Karpas-422 (cell line): ENCODE data around the gene ACTN4. TPM values are rescaled to one million over a fixed set of nuclear protein-coding genes. Genes with fewer than 3 reads are reported as not detected.

Experiments
- DNase-seq: peaks from one replicate; pipeline ENCODE4 v3.0.0-alpha.2; 2015
- H2AFZ ChIP-seq: fragments of 200-600 bp; sonication (generic); 2 replicates; pipeline ENCODE4 v1.6.1; 2014; ENCODE audit warnings: antibody characterized with exemption, low read length, mixed read lengths
- H3K27ac ChIP-seq: fragments of 200-600 bp; sonication (generic); 2 replicates; pipeline ENCODE4 v1.5.1; 2014; ENCODE audit warnings: mild to moderate bottlenecking, low read length, moderate library complexity
- H3K27me3 ChIP-seq: fragments of 200-600 bp; sonication (generic); 2 replicates; pipeline ENCODE4 v1.6.1; 2014; ENCODE audit warnings: low read length, mixed read lengths
- H3K36me3 ChIP-seq: fragments of 200-600 bp; sonication (generic); 2 replicates; pipeline ENCODE4 v1.6.1; 2014; ENCODE audit warnings: low read length, mixed read lengths; ENCODE audit not compliant: insufficient read depth
- H3K4me1 ChIP-seq: fragments of 200-600 bp; sonication (generic); 2 replicates; pipeline ENCODE4 v1.6.1; 2014; ENCODE audit warnings: mild to moderate bottlenecking, low read length, mixed read lengths
- H3K4me2 ChIP-seq: fragments of 200-600 bp; sonication (generic); 2 replicates; pipeline ENCODE4 v1.6.1; 2014; ENCODE audit warnings: low read length, low read depth, mild to moderate bottlenecking; ENCODE audit not compliant: poor library complexity, severe bottlenecking
- H3K4me3 ChIP-seq: fragments of 200-600 bp; sonication (generic); 2 replicates; pipeline ENCODE4 v1.5.1; 2014; ENCODE audit warnings: mild to moderate bottlenecking, antibody characterized with exemption, low read length, mixed read lengths
- H3K79me2 ChIP-seq: fragments of 200-600 bp; sonication (generic); 2 replicates; pipeline ENCODE4 v1.6.1; 2014; ENCODE audit warnings: mild to moderate bottlenecking, low read length, mixed read lengths
- H3K9ac ChIP-seq: fragments of 200-600 bp; sonication (generic); 2 replicates; pipeline ENCODE4 v1.6.0; 2014; ENCODE audit warnings: low read length
- H3K9me2 ChIP-seq: fragments of 200-600 bp; sonication (generic), shearing (Covaris generic); replicated peaks from 2 replicates; pipeline ENCODE4 v1.6.0; 2014; ENCODE audit warnings: mild to moderate bottlenecking, low read length, moderate library complexity; ENCODE audit not compliant: insufficient read depth
- H3K9me3 ChIP-seq: fragments of 300-700, 200-600 bp; sonication (generic); 2 replicates; pipeline ENCODE4 v1.6.1; 2014; ENCODE audit warnings: low read length, mixed read lengths
- H4K20me1 ChIP-seq: fragments of 200-600 bp; sonication (generic); 2 replicates; pipeline ENCODE4 v1.6.1; 2014; ENCODE audit warnings: mild to moderate bottlenecking, antibody characterized with exemption, low read length, low read depth; ENCODE audit not compliant: insufficient read depth
- total RNA-seq: library from RNA; depleted of rRNA; stranded (reverse); fragments of >200 nt; shearing (Covaris generic); gene quantifications from 2 replicates; pipeline ENCODE4 v1.2.3, GENCODE V29; 2014; ENCODE audit warnings: low replicate concordance

ACTN4 gene
- total RNA-seq, 1 experiment from 2014 or later: 54.6 TPM

GRCh38 chr19:38734426-38735256 is 87.2 kb downstream of the ACTN4 start:
- Histone ChIP-seq H3K4me2 (no peak overlapping the region), H3K9me2 (no peaks in the 10 kb centered on the region), H3K27me3 (no peaks in the 10 kb centered on the region), H3K9ac (no peak overlapping the region), H4K20me1 (no peaks in the 10 kb centered on the region), H3K79me2 (no peaks in the 10 kb centered on the region), H3K36me3 (peaks cover 10% of the 10 kb centered on the region), H2AFZ (no peak overlapping the region), H3K27ac (peak overlapping the region; percentile 19; the same call in 1 of the 2 replicates), H3K4me3 (no peak overlapping the region), H3K9me3 (no peaks in the 10 kb centered on the region), H3K4me1 (no peaks in the 10 kb centered on the region; the same call in 1 of the 2 replicates)
- DNase-seq: peak; percentile 56

- no peaks in the 10 kb centered on the region for H3K27me3 ChIP-seq
- DNase-seq: no peak
- no peaks in the 10 kb centered on the region for H3K9me2 ChIP-seq
- no peaks in the 10 kb centered on the region; the same call in 1 of the 2 replicates for H3K4me1 ChIP-seq
- no peak overlapping the region for H3K4me2 ChIP-seq
- H3K4me3 ChIP-seq: no peak overlapping the region
- no peak overlapping the region for H3K9ac ChIP-seq
- no peaks in the 10 kb centered on the region for H4K20me1 ChIP-seq
- H3K79me2 ChIP-seq: no peaks in the 10 kb centered on the region
- H2AFZ ChIP-seq: no peak overlapping the region
- peaks cover 8% of the 10 kb centered on the region for H3K36me3 ChIP-seq
- no peaks in the 10 kb centered on the region for H3K9me3 ChIP-seq
- H3K27ac ChIP-seq: no peak overlapping the region
These were observed 87.8 kb downstream of the ACTN4 start for GRCh38 chr19:38735257-38735686.

GRCh38 chr19:38736036-38736412 is 88.6 kb downstream of the ACTN4 start:
- DNase-seq: no peak
- no peaks in the 10 kb centered on the region for H3K27me3 ChIP-seq
- no peak overlapping the region for H2AFZ ChIP-seq
- H4K20me1 ChIP-seq: no peaks in the 10 kb centered on the region
- H3K9me2 ChIP-seq: no peaks in the 10 kb centered on the region
- H3K27ac ChIP-seq: no peak overlapping the region
- H3K4me3 ChIP-seq: no peak overlapping the region
- H3K79me2 ChIP-seq: no peaks in the 10 kb centered on the region
- H3K9ac ChIP-seq: no peak overlapping the region
- H3K9me3 ChIP-seq: no peaks in the 10 kb centered on the region
- 0 out of 2 replicates have a peak, but pooled peaks cover under 1% of the 10 kb centered on the region for H3K36me3 ChIP-seq
- H3K4me2 ChIP-seq: no peak overlapping the region
- no peaks in the 10 kb centered on the region; the same call in 1 of the 2 replicates for H3K4me1 ChIP-seq

- H3K9me2 ChIP-seq: no peaks in the 10 kb centered on the region
- H3K9me3 ChIP-seq: no peaks in the 10 kb centered on the region
- 0 out of 2 replicates have a peak overlapping the region, but pooled peaks have one; percentile 5 for H3K4me3 ChIP-seq
- no peak overlapping the region for H2AFZ ChIP-seq
- H3K27ac ChIP-seq: no peak overlapping the region
- no peaks in the 10 kb centered on the region for H3K27me3 ChIP-seq
- no peaks in the 10 kb centered on the region for H3K79me2 ChIP-seq
- H3K9ac ChIP-seq: no peak overlapping the region
- DNase-seq: peak; percentile 76
- H3K36me3 ChIP-seq: no peaks in the 10 kb centered on the region
- no peaks in the 10 kb centered on the region; the same call in 1 of the 2 replicates for H3K4me1 ChIP-seq
- H3K4me2 ChIP-seq: peak overlapping the region; percentile 20
- no peaks in the 10 kb centered on the region for H4K20me1 ChIP-seq
These were observed 89.2 kb downstream of the ACTN4 start for GRCh38 chr19:38736413-38737280.

- no peak for DNase-seq
- H3K36me3 ChIP-seq: no peaks in the 10 kb centered on the region
- no peaks in the 10 kb centered on the region for H4K20me1 ChIP-seq
- no peak overlapping the region for H2AFZ ChIP-seq
- H3K4me2 ChIP-seq: peak overlapping the region; percentile 20
- 0 out of 2 replicates have a peak overlapping the region, but pooled peaks have one; percentile 5 for H3K4me3 ChIP-seq
- H3K27me3 ChIP-seq: no peaks in the 10 kb centered on the region
- H3K79me2 ChIP-seq: no peaks in the 10 kb centered on the region
- no peak overlapping the region for H3K27ac ChIP-seq
- H3K9me3 ChIP-seq: no peaks in the 10 kb centered on the region
- H3K9me2 ChIP-seq: no peaks in the 10 kb centered on the region
- H3K4me1 ChIP-seq: no peaks in the 10 kb centered on the region; the same call in 1 of the 2 replicates
- H3K9ac ChIP-seq: no peak overlapping the region
These were observed 89.9 kb downstream of the ACTN4 start for GRCh38 chr19:38737281-38737865.

- H4K20me1 ChIP-seq: no peaks in the 10 kb centered on the region
- no peak overlapping the region for H3K4me2 ChIP-seq
- H2AFZ ChIP-seq: no peak overlapping the region
- no peak for DNase-seq
- no peaks in the 10 kb centered on the region for H3K27me3 ChIP-seq
- no peaks in the 10 kb centered on the region; the same call in 1 of the 2 replicates for H3K4me1 ChIP-seq
- H3K36me3 ChIP-seq: no peaks in the 10 kb centered on the region
- H3K4me3 ChIP-seq: no peak overlapping the region
- H3K9ac ChIP-seq: no peak overlapping the region
- no peaks in the 10 kb centered on the region for H3K9me2 ChIP-seq
- H3K27ac ChIP-seq: no peak overlapping the region
- no peaks in the 10 kb centered on the region for H3K9me3 ChIP-seq
- H3K79me2 ChIP-seq: no peaks in the 10 kb centered on the region
These were observed 90.7 kb downstream of the ACTN4 start for GRCh38 chr19:38737921-38738737.

- no peak overlapping the region for H2AFZ ChIP-seq
- H4K20me1 ChIP-seq: no peaks in the 10 kb centered on the region
- no peak overlapping the region for H3K9ac ChIP-seq
- no peak for DNase-seq
- no peaks in the 10 kb centered on the region for H3K36me3 ChIP-seq
- H3K27ac ChIP-seq: no peak overlapping the region
- no peaks in the 10 kb centered on the region for H3K4me1 ChIP-seq
- no peak overlapping the region for H3K4me3 ChIP-seq
- no peaks in the 10 kb centered on the region for H3K79me2 ChIP-seq
- H3K9me3 ChIP-seq: no peaks in the 10 kb centered on the region
- H3K27me3 ChIP-seq: no peaks in the 10 kb centered on the region
- no peak overlapping the region for H3K4me2 ChIP-seq
- H3K9me2 ChIP-seq: no peaks in the 10 kb centered on the region
These were observed 92.2 kb downstream of the ACTN4 start for GRCh38 chr19:38739440-38740256.
